Measurements from ENCODE around the gene SAGE1. TPM values are rescaled to one million over a fixed set of nuclear protein-coding genes. Genes with fewer than 3 reads are reported as not detected.
A peak's percentile ranks its signal among the peaks of the same experiment; 100 is the strongest.
"Not testable (repeated sequence)": the region's sequence is repeated elsewhere in the genome, so short reads cannot be mapped to it uniquely, and the experiment has no call there.

SAGE1 gene, protein sequence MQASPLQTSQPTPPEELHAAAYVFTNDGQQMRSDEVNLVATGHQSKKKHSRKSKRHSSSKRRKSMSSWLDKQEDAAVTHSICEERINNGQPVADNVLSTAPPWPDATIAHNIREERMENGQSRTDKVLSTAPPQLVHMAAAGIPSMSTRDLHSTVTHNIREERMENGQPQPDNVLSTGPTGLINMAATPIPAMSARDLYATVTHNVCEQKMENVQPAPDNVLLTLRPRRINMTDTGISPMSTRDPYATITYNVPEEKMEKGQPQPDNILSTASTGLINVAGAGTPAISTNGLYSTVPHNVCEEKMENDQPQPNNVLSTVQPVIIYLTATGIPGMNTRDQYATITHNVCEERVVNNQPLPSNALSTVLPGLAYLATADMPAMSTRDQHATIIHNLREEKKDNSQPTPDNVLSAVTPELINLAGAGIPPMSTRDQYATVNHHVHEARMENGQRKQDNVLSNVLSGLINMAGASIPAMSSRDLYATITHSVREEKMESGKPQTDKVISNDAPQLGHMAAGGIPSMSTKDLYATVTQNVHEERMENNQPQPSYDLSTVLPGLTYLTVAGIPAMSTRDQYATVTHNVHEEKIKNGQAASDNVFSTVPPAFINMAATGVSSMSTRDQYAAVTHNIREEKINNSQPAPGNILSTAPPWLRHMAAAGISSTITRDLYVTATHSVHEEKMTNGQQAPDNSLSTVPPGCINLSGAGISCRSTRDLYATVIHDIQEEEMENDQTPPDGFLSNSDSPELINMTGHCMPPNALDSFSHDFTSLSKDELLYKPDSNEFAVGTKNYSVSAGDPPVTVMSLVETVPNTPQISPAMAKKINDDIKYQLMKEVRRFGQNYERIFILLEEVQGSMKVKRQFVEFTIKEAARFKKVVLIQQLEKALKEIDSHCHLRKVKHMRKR
- polyA plus RNA-seq, result not detected

DNA sequence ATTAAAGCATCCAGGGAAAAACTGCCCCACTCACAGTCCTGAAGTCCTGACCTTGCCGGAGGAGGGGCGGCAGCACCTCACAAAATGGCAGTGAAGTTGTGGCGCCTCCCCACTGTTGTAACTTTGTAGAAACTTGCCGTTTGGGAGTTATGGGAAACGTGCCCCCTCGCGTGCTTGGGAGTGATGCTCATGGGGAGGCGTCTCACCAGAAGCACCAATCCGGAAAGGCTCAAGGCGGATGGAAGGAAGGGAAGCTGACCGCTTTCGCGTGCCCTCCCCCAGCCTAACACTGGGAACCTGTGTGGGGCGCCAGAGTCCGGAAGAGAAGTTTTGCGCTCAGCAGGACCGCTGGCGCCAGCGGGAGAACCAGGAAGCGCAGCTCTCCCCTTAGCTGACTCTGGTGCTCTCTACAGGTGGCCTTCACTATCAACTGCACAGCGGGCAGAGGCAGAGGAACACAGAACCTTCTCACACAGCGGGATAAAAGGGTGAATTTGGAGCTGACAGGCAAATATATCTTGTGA is at the start of gene SAGE1, which contains the start of gene CT45A10:
Gene SAGE1 (plus strand): TSS at position 423 of the 524 bp plus-strand sequence. CDS start 2,527 bp downstream, outside the sequence.
Gene CT45A10 (minus strand): TSS at position 151 of the 524 bp plus-strand sequence. CDS start 8,100 bp downstream, outside the sequence.
- H3K4me3 Mint-ChIP-seq, result no peak within 1 kb of the TSS
- H3K27me3 Mint-ChIP-seq, result no peaks in the 10 kb centered on the region
- H3K4me1 Mint-ChIP-seq, result peaks cover 0 to 1% (median 0%) of the 10 kb centered on the region in 3 donors
- H3K9me3 Mint-ChIP-seq, result peaks cover 0 to 2% (median under 1%) of the 10 kb centered on the region in 3 donors
- no peak within 1 kb of the TSS for H3K27ac Mint-ChIP-seq
- H3K36me3 Mint-ChIP-seq, result no peaks in the 10 kb centered on the region

DNA sequence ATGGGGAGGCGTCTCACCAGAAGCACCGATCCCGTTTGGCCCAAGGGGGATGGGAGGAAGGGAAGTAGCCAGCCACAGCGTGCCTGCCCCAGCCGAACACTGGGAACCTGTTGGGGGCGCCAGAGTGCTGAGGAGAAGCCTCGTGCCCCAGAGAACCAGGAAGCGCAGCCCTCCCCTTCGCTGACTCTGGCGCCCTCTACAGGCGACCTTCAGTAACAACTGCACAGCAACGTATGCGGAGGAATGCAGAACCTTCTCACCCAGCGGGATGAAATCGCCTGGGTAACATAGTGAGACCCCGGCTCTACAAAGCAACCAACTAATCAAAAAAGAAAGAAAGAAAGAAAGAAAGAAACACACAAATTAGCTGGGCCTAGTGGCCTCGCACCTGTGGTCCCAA is 39.1 kb upstream of the SAGE1 start, which contains the start of gene CT45A8:
Gene CT45A8 (minus strand): TSS at position 101 of the 400 bp plus-strand sequence. CDS start 3,755 bp downstream, outside the sequence.
- H3K4me3 Mint-ChIP-seq, H3K9me3 Mint-ChIP-seq, H3K27me3 Mint-ChIP-seq, H3K4me1 Mint-ChIP-seq, H3K36me3 Mint-ChIP-seq, H3K27ac Mint-ChIP-seq: not testable (repeated sequence)

DNA sequence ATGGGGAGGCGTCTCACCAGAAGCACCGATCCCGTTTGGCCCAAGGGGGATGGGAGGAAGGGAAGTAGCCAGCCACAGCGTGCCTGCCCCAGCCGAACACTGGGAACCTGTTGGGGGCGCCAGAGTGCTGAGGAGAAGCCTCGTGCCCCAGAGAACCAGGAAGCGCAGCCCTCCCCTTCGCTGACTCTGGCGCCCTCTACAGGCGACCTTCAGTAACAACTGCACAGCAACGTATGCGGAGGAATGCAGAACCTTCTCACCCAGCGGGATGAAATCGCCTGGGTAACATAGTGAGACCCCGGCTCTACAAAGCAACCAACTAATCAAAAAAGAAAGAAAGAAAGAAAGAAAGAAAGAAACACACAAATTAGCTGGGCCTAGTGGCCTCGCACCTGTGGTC is 21.8 kb upstream of the SAGE1 start, which contains the start of gene CT45A9:
Gene CT45A9 (minus strand): TSS at position 101 of the 400 bp plus-strand sequence. CDS start 3,751 bp downstream, outside the sequence.
- H3K27me3 Mint-ChIP-seq, H3K27ac Mint-ChIP-seq, H3K36me3 Mint-ChIP-seq, H3K4me3 Mint-ChIP-seq, H3K9me3 Mint-ChIP-seq, H3K4me1 Mint-ChIP-seq: not testable (repeated sequence)

DNA sequence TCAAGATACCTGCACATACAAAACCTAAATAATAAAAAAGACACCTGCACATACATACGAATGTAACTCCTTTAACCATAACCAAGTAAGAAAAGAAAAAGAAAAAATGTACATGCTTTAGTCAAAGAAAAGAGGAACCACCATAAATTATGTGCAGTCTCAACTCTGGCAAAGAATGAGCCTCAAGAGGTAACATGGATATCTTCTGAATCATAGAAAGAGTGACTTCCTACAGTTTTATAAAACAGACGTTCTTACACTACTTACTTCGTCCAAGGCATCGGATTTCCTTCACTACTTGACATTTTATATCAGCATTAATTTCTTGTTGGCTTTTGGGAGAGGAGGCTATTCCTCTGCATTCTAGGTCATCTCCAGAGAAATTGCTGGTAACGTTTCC is 10.8 kb upstream of the SAGE1 start:
- not testable (repeated sequence) for H3K36me3 Mint-ChIP-seq, H3K27ac Mint-ChIP-seq, H3K4me3 Mint-ChIP-seq, H3K9me3 Mint-ChIP-seq, H3K4me1 Mint-ChIP-seq, H3K27me3 Mint-ChIP-seq

DNA sequence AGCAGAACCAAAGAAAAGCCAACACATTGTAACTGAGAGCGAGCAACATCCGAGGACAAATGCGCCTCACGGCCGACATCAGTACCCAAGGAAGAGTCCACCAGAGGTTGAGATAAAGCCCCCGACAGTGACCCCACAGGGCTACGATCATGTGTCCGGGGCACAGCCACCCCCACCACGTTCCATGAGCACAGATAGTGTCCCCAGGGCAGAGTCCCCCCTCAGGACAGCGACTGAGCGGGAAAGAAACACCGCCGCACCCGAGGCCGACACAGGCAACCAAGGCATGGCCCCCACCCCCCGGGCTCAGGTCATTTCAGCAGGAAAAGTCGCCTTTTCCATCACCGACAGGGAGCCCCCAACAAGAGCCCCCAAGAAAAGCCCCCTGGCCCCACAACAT is 5.3 kb upstream of the SAGE1 start:
- not testable (repeated sequence) for H3K4me1 Mint-ChIP-seq, H3K27ac Mint-ChIP-seq, H3K9me3 Mint-ChIP-seq

DNA sequence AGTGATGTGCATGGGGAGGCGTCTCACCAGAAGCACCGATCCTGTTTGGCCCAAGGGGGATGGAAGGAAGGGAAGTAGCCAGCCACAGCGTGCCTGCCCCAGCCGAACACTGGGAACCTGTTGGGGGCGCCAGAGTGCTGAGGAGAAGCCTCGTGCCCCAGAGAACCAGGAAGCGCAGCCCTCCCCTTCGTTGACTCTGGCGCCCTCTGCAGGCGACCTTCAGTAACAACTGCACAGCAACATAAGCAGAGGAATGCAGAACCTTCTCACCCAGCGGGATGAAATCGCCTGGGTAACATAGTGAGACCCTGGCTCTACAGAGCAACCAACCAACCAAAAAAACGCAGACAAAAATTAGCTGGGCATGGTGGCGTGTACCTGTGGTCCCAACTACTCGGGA is 4.5 kb upstream of the SAGE1 start:
- not testable (repeated sequence) for H3K4me3 Mint-ChIP-seq, H3K9me3 Mint-ChIP-seq, H3K27ac Mint-ChIP-seq, H3K4me1 Mint-ChIP-seq, H3K36me3 Mint-ChIP-seq, H3K27me3 Mint-ChIP-seq

More for the DNA sequence above, 5.3 kb upstream of the SAGE1 start:
- H3K4me3 Mint-ChIP-seq, H3K36me3 Mint-ChIP-seq, H3K27me3 Mint-ChIP-seq: not testable (repeated sequence)

DNA sequence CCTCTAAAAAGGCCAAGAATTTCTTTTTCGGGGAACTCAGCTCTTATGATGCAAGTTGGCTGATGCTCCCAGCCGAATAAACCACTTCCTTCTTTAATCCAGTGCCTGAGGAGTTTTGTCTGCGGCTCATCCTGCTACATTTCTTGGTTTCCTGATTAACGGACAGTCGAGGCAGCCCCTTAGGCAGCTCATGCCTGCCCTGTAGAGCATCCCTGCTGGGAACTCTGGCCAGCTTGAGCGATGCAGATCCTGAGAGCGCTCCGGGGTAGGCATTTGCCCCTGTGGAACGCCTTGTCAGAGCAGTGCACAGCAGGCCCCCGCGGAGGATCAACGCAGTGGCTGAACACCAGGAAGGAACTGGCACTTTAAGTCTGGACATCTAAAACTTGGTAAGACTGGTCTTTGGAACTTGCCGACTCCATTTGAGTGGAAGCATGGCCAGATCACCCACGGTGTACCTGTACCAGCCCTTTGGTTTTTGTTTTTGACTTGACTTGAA is 3.4 kb upstream of the SAGE1 start:
- Mint-ChIP-seq H3K4me3 (no peak overlapping the region), H3K36me3 (no peaks in the 10 kb centered on the region), H3K4me1 (no peaks in the 10 kb centered on the region), H3K27me3 (no peaks in the 10 kb centered on the region), H3K27ac (no peak overlapping the region), H3K9me3 (peaks cover 0 to 2% (median 0%) of the 10 kb centered on the region in 3 donors)

DNA sequence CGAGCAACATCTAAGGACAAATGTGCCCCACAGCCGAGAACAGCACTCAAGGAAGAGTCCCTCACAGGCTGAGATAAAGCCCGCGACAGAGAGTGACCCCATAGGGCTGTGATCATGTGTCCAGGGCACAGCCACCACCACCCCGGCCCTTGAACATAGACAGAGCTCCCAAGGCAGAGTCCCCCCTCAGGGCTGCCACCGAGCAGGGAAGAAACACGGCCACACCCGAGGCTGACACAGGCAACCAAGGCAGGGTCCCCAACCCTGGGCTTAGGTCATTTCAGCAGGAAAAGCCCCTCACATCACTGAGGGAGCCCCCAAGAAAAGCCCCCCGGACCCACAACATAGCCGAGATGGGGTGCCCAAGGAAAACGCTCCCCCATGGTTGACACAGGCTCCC is 735 bp upstream of the SAGE1 start:
- H3K27ac Mint-ChIP-seq, result no peak overlapping the region

DNA sequence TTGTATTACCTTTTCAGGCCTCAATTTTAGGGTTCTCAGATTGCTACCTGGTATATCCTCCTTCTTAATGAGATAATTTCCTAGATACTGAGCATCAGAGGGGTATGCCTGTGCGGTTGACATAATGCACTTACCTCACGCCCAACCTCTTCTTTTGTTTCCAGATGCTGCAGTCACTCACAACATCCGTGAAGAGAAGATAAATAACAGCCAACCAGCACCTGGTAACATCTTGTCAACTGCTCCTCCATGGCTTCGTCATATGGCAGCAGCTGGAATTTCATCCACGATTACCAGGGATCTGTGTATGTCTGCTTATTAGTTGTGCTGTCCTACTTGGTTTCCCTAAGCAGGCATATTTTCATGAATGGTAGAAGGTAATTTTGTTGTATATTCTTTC is 16.7 kb downstream of the SAGE1 start:
- Mint-ChIP-seq H3K9me3 (peaks cover 0 to 2% (median 0%) of the 10 kb centered on the region in 3 donors), H3K4me3 (no peak overlapping the region), H3K36me3 (no peaks in the 10 kb centered on the region), H3K27me3 (peaks cover 8% of the 10 kb centered on the region), H3K27ac (no peak overlapping the region), H3K4me1 (no peaks in the 10 kb centered on the region)

More for the DNA sequence above, 735 bp upstream of the SAGE1 start:
- Mint-ChIP-seq H3K9me3 (peaks cover 0 to 2% (median 0%) of the 10 kb centered on the region in 3 donors), H3K36me3 (no peaks in the 10 kb centered on the region), H3K4me3 (no peak overlapping the region), H3K4me1 (no peaks in the 10 kb centered on the region), H3K27me3 (no peaks in the 10 kb centered on the region)

DNA sequence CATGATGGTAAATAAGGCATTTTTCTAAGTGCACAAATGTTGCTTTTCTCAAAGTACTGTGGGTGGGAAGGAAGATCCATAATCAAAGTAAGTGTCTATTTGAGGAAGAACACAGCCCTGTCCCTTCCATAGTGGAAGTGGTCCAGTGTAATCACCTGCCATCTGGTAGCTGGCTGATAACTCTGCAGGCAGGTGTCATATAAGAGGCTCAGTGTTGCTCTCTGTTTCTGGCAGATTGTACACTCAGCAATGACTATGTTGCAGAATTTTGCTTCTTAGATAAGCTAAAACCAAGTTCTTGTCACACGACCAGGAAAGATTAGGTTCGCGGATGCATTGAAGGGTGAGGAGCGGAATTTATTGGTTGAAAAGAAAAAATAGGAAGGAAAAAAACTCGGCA is 20.9 kb downstream of the SAGE1 start:
- H3K36me3 Mint-ChIP-seq, result no peaks in the 10 kb centered on the region
- H3K27me3 Mint-ChIP-seq, result peaks cover 10% of the 10 kb centered on the region
- H3K27ac Mint-ChIP-seq, result peak overlapping the region in 1 of 3 donors; percentile 69
- no peak overlapping the region for H3K4me3 Mint-ChIP-seq
- H3K4me1 Mint-ChIP-seq, result no peaks in the 10 kb centered on the region
- H3K9me3 Mint-ChIP-seq, result peaks cover 0 to 2% (median 0%) of the 10 kb centered on the region in 3 donors

DNA sequence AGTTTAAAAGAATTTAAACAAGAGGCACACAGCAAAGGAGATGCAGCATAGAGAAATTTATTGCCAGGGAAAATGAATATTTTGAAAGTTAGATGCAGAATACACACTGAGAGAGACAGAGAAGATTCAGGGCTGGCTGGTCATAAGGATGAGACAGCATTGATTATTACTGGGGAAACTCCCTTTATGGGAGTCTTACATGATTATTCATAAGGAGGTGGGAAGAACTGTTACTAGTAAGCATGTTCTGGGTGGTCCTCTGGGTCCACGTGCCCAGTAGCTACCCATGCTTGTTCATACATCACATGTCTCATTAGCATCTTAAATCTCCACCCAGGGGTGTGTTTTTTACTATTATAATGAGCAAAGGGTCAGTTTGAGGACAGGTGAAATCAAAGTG is 27.0 kb downstream of the SAGE1 start:
- not testable (repeated sequence) for H3K4me3 Mint-ChIP-seq, H3K36me3 Mint-ChIP-seq, H3K4me1 Mint-ChIP-seq, H3K27ac Mint-ChIP-seq, H3K27me3 Mint-ChIP-seq, H3K9me3 Mint-ChIP-seq

DNA sequence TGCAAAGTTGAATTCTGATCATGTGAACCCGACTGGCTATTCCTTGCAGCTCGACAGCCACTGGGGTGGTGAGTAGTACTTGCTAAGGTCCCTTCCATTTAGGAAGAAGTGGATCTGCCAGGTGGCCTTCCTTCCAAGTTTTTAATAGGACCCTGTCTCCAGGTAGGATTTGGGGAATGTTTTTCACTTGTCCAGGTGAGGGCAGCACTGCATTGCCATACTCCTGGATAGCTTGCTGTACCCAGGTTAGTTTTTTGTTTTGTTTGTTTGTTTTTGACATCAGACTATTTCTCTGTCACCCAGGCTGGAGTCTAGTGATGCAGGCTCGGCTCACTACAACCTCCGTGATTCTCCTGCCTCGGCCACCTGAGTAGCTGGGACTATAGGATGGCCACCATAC is 29.8 kb downstream of the SAGE1 start:
- no peak overlapping the region for H3K4me3 Mint-ChIP-seq
- no peaks in the 10 kb centered on the region for H3K36me3 Mint-ChIP-seq
- H3K9me3 Mint-ChIP-seq, result no peaks in the 10 kb centered on the region
- no peak overlapping the region for H3K27ac Mint-ChIP-seq
- H3K4me1 Mint-ChIP-seq, result peaks cover 0 to 1% (median 0%) of the 10 kb centered on the region in 3 donors
- no peaks in the 10 kb centered on the region for H3K27me3 Mint-ChIP-seq

DNA sequence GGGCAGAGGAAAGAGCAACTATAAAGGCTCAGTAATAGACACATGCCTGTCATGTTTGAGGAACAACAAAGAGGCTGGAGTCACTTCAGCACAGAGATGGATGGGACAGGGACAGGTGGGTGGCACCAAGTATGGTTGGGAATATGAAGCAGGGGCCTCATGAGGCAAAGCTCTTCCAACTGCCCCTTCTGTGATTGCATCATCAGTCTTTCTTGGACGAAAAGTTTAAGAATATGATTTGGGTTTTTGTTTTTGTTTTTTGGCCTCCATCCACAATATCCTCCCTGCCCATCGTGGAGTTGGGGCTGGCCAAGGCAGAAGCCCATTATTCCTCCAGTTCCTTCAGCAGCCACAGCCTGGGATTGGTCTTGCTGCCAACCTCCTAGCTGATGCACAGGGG is 34.4 kb downstream of the SAGE1 start:
- Mint-ChIP-seq H3K27me3 (no peaks in the 10 kb centered on the region), H3K27ac (no peak overlapping the region)

DNA sequence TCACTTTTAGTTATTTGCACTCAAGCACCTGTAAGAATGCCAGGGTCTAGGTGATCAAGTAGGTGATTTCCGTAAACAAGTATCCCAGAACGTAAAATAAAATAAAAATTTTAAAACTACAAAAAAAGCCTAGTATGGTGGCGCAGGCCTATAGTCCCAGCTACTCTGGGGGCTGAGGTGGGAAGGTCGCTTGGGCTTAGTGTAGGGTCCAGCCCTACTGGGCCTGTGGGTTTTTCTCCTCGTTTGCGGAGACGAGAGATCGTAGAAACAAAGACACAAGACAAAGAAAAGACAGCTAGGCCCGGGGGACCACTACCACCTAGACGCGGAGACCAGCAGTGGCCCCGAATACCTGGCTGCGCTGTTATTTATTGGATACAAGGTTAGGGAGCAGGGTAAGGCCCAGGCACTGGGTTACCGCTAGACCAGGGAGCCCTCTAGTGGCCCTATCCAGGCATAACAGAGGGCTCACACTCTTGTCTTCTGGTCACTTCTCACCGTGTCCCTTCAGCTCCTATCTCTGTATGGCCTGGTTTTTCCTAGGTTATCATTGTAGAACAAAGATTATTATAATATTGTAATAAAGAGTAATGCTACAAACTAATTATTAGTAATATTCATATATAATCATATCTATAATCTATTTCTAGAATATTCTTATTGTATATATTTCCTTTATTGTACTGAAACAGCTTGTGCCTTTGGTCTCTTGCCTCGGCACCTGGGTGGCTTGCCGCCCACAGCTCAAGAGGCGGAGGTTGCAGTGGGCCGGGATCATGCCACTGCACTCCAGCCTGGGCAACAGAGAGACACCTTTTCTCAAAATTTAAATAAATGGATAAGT is 38.4 kb downstream of the SAGE1 start:
- Mint-ChIP-seq H3K4me1 (no peaks in the 10 kb centered on the region), H3K36me3 (no peaks in the 10 kb centered on the region), H3K27me3 (no peaks in the 10 kb centered on the region), H3K4me3 (no peak overlapping the region), H3K27ac (no peak overlapping the region), H3K9me3 (peaks cover 0 to 3% (median 0%) of the 10 kb centered on the region in 3 donors)

More for the DNA sequence above, 34.4 kb downstream of the SAGE1 start:
- H3K4me1 Mint-ChIP-seq, result no peaks in the 10 kb centered on the region
- H3K9me3 Mint-ChIP-seq, result no peaks in the 10 kb centered on the region
- H3K4me3 Mint-ChIP-seq, result no peak overlapping the region
- H3K36me3 Mint-ChIP-seq, result no peaks in the 10 kb centered on the region

Measured in IgD-negative memory B cell (primary cell).